Measurements from ENCODE around the gene SLC39A1.

GRCh38 chr1:153926405-153926804 is 36.9 kb downstream of the SLC39A1 start:
- TF ChIP-seq ZNF274 (IDR thresholded peaks at IDR 0.05; ENCODE audit: low read depth, low read length) (no peak), SUZ12 (IDR thresholded peaks at IDR 0.05; ENCODE audit: extremely low read depth, insufficient read depth, insufficient read length) (no peak), YY1 (IDR thresholded peaks at IDR 0.05; ENCODE audit: insufficient read depth, insufficient read length) (no peak)

Measured in NT2/D1 (cell line).